Frontal cortex (tissue), 4 donors: ENCODE measurements around the gene XKRX. TPM values are rescaled to one million over a fixed set of nuclear protein-coding genes. Genes with fewer than 3 reads are reported as not detected.

Experiments used
- DNase-seq, 2 donors: peaks; one replicate each; pipeline ENCODE4 v3.0.0; 2012; ENCODE audit warnings: low spot score in 2 of 2
- FAIRE-seq: peaks from 2 replicates; lab custom pipeline; 2012; peaks lifted over from hg19 to GRCh38; lab: Jason Lieb, UNC
- total RNA-seq: library from RNA; depleted of rRNA; stranded (reverse); fragments of >200 nt; gene quantifications from one replicate; pipeline ENCODE4 v1.2.3, GENCODE V29; 2014
- donor health status: control.
- donor health status: control.
- donor health status: control.

XKRX gene
- total RNA-seq, 1 donor from 2014 or later, result not detected

- no peak for FAIRE-seq
- no peak for DNase-seq
Measured at GRCh38 chrX:100904433-100904832, 24.3 kb downstream of the XKRX start.

- no peak for DNase-seq
- no peak for FAIRE-seq
Measured at GRCh38 chrX:100895365-100896075, 33.2 kb downstream of the XKRX start.

GRCh38 chrX:100883654-100884053, 45.1 kb downstream of the XKRX start:
- DNase-seq, result no peak
- no peak for FAIRE-seq

- FAIRE-seq (no peak), DNase-seq (no peak)
Measured at GRCh38 chrX:100880368-100880767, 48.3 kb downstream of the XKRX start.

- DNase-seq (no peak), FAIRE-seq (no peak)
Measured at GRCh38 chrX:100874325-100874724, 54.4 kb downstream of the XKRX start, which contains the start of gene NOX1. NOX1 (minus strand) TSS chrX:100874359; CDS start chrX:100874139, 220 bp downstream.

- FAIRE-seq (no peak), DNase-seq (no peak)
Measured at GRCh38 chrX:100871594-100872560, 56.8 kb downstream of the XKRX start.

GRCh38 chrX:100870527-100870926, 58.2 kb downstream of the XKRX start:
- DNase-seq (no peak), FAIRE-seq (no peak)

- no peak for FAIRE-seq
- DNase-seq, result no peak
Measured at GRCh38 chrX:100868273-100868672, 60.4 kb downstream of the XKRX start.

- DNase-seq (peak in 1 of 2 donors; percentile 2), FAIRE-seq (no peak)
Measured at GRCh38 chrX:100864657-100865391, 63.9 kb downstream of the XKRX start.

Other genes starting within 250 kb of the XKRX start
- 3.3 TPM for gene SYTL4, start 196.8 kb downstream of the XKRX start, total RNA-seq
- 13.5 TPM for gene CSTF2, start 108.5 kb downstream of the XKRX start, total RNA-seq
- not detected for gene NOX1, start 54.6 kb downstream of the XKRX start, total RNA-seq
- gene ARL13A, start 40.8 kb upstream of the XKRX start, total RNA-seq, result not detected
- 7.7 TPM for gene TRMT2B, start 123.2 kb upstream of the XKRX start, total RNA-seq
- gene TMEM35A, start 150.0 kb upstream of the XKRX start, total RNA-seq, result 98.2 TPM
- 7.7 TPM for gene CENPI, start 169.3 kb upstream of the XKRX start, total RNA-seq